LNCAP (cell line): ENCODE results near the gene SNN.

Experiments used
- CTCF ChIP-seq: fragments of 450-650 bp; IDR thresholded peaks from 2 replicates; pipeline ENCODE4 v1.5.1; 2017; ENCODE audit warnings: mild to moderate bottlenecking

SNN gene

DNA sequence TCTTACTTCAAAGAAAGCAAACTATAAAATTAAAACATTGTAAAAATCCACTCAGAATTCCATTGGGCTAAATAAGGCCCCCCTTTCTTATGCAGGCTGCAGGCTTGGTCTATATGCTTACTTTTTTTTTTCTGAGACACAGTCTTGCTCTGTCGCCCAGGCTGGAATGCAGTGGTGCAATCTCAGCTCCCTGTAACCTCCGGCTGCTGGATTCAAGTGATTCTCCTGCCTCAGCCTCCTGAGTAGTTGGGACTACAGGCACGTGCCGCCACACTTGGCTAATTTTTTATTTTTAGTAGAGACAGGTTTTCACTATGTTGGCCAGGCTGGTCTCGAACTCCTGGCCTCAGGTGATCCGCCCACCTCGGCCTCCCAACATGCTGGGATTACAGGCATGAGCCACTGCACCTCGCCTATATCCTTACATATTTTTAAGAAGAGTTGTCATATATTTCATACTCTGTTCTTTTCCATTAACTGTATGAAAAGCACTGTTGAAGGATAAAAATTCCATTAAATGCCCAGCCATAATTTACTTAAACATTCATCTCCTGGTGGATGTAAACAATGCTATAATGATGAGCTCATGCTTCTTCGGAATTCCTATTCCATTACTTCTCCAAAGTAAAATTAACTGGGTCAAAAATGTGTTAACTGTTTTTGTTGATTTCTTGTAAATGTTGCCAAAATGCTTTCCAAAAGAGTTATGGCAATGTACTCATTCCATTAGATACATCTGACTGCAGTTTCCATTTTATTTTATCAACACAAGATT lies 17.8 kb downstream of the SNN start:
- TF ChIP-seq CTCF = no peak

DNA sequence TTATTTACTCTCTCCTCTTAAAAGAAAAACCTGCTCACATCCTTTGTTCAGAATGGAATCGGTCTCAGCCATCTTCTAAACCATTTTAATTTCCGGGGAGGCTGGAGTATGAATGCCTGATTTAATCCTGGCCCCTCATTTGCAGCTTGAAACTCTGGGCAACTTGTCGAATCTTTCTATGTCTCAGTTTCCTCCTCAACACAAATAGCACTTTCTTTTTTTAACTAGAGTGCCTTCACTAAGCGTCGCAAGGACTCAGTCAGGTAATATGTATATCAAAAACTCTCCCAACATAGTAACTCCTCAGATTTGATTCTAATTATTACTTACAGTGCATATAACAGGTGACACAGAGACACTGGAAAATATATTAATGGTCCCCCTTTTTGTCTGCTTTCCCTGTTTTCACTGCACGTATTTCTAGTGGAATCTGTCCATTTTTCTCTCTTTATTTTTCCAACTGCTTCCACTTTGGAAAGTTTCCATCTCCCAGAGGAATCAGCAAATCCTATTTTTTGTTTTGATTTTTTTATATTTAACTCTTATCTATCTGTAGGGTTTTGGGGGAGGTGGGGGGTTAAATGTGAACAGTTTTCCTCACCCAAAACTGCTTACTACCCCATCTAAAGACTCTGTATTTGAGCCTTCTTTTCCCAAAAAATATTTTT lies 18.6 kb downstream of the SNN start:
- no peak for TF ChIP-seq CTCF

- no peak for TF ChIP-seq CTCF
These were observed 19.6 kb downstream of the SNN start for GRCh38 chr16:11687601-11688519.

GRCh38 chr16:11688520-11688886 lies 20.2 kb downstream of the SNN start:
- no peak for TF ChIP-seq CTCF

DNA sequence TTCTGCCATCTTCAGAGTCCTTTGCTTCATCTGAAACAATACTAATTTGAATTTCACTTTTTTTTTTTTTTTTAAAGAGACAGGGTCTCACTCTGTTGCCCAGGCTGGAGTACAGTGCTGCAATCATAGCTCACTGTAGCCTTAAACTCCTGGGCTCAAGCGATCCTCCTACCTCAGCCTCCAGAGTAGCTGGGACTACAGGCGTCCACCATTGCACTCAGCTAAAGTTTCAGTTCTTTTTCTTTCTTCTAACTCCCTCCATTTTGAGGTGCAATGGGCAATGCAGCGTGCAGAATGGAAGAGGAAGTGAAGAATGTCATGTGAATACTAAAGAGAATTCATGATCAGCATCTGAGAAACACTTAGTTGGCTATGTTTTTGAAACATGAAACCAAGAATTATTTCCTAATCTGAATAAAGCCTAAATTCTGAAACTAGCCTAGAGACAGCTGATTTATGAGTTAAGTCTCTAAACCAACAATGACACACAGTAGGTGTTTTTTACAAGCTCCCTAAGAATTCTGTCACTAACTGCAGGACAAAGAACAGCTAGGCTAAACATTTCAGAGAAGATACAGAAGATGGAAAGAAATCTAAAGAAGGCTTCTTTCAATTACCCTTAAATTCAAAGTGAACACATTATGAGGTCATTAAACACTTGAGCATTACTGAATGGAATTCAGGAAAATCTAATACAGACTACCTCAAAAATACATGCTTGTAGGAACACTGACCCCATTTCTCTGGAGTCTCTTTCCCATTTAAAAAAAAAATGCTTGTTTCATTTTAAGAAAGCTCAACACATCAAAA lies 21.0 kb downstream of the SNN start:
- no peak for TF ChIP-seq CTCF

GRCh38 chr16:11691235-11691634 lies 23.0 kb downstream of the SNN start:
- TF ChIP-seq CTCF = no peak

- TF ChIP-seq CTCF = no peak
These were observed 23.5 kb downstream of the SNN start for GRCh38 chr16:11691771-11692170.
